T-cell (primary cell): Measurements from ENCODE around the gene NEMP1. TPM values are rescaled to one million over a fixed set of nuclear protein-coding genes. Genes with fewer than 3 reads are reported as not detected.

Experiments used
- ATAC-seq, 4 experiments: fragments of 200-7000 bp in 3 of 4; fragments of 150-1000 bp in 1 of 4; cut with Tn5 transposase; replicated peaks in 1 of 4; 1 replicate in 3 of 4; 2 replicates in 1 of 4; pipeline ENCODE4 v1.10.0; 2021; ENCODE audit warnings: moderate library complexity in 3 of 4, mild to moderate bottlenecking in 2 of 4, moderate number of reproducible peaks in 1 of 4
- CTCF ChIA-PET, 2 donors: fragments of 300-600 bp; sonication (Branson Sonifier 250); formaldehyde crosslinking; loops; one replicate each; lab custom pipeline; 2022; ENCODE audit warnings: antibody characterized with exemption in 2 of 2; lab: Charles Lee
- POLR2A ChIA-PET, 2 donors: fragments of 300-600 bp; sonication (Branson Sonifier 250); formaldehyde crosslinking; loops; one replicate each; lab custom pipeline; 2022; ENCODE audit warnings: antibody characterized with exemption in 2 of 2; lab: Charles Lee
- DNase-seq, 35 experiments: peaks; one replicate each; pipeline versions ENCODE4 v3.0.0 to v3.0.0-alpha.2; 2013 to 2023
- H3K27ac ChIP-seq: one replicate; pipeline ENCODE4 v1.5.1; 2013; ENCODE audit warnings: low read length
- H3K27me3 ChIP-seq, 2 experiments: replicated peaks in 1 of 2; 1 replicate in 1 of 2; 2 replicates in 1 of 2; pipeline versions ENCODE4 v1.6.1 to v1.7.0; 2013; ENCODE audit warnings: low read length in 1 of 2, mixed read lengths in 1 of 2; ENCODE audit not compliant: control insufficient read depth in 2 of 2, insufficient read depth in 2 of 2; ENCODE audit errors: extremely low read depth in 1 of 2
- H3K36me3 ChIP-seq, 2 donors: 1 replicate in 1 of 2; 2 replicates in 1 of 2; pipeline versions ENCODE4 v1.6.1 to v1.7.0; 2013; ENCODE audit warnings: low read length in 1 of 2; ENCODE audit not compliant: control insufficient read depth in 2 of 2, insufficient read depth in 1 of 2; ENCODE audit errors: extremely low read depth in 1 of 2
- H3K4me1 ChIP-seq, 2 experiments: 1 replicate in 1 of 2; 2 replicates in 1 of 2; pipeline versions ENCODE4 v1.6.1 to v1.7.0; 2013; ENCODE audit warnings: low read length in 2 of 2, mixed read lengths in 1 of 2; ENCODE audit not compliant: insufficient read depth in 2 of 2, control insufficient read depth in 1 of 2; ENCODE audit errors: extremely low read depth in 1 of 2
- H3K4me3 ChIP-seq, 2 donors: 1 replicate in 1 of 2; 2 replicates in 1 of 2; pipeline versions ENCODE4 v1.5.1 to v1.7.0; 2013; ENCODE audit warnings: mild to moderate bottlenecking in 2 of 2, low read length in 1 of 2, moderate library complexity in 1 of 2; ENCODE audit not compliant: control insufficient read depth in 1 of 2; ENCODE audit errors: extremely low read depth in 1 of 2
- H3K9me3 ChIP-seq: 2 replicates; pipeline ENCODE4 v1.7.0; 2013
- H3K27ac Mint-ChIP-seq, 2 donors: one replicate each; pipeline ENCODE4 v1.8.0; 2020 to 2021; ENCODE audit warnings: mild to moderate bottlenecking in 2 of 2, mixed read lengths in 2 of 2
- H3K27me3 Mint-ChIP-seq, 2 donors: one replicate each; pipeline ENCODE4 v1.8.0; 2021 to 2022; ENCODE audit warnings: mixed read lengths in 2 of 2
- H3K36me3 Mint-ChIP-seq: one replicate; pipeline ENCODE4 v1.8.0; 2021; ENCODE audit warnings: mixed read lengths
- H3K4me1 Mint-ChIP-seq, 3 donors: one replicate each; pipeline ENCODE4 v1.8.0; 2020 to 2022; ENCODE audit warnings: mixed read lengths in 3 of 3, mild to moderate bottlenecking in 1 of 3
- H3K4me3 Mint-ChIP-seq, 3 donors: one replicate each; pipeline ENCODE4 v1.8.0; 2020 to 2022; ENCODE audit warnings: mild to moderate bottlenecking in 3 of 3, mixed read lengths in 3 of 3, moderate library complexity in 3 of 3
- H3K9me3 Mint-ChIP-seq, 3 donors: one replicate each; pipeline ENCODE4 v1.8.0; 2020 to 2022; ENCODE audit warnings: mixed read lengths in 3 of 3
- WGBS: methylation state at CpG from one replicate; pipeline ENCODE4 v1.1.5; 2013; ENCODE audit warnings: missing lambda C conversion rate; ENCODE audit not compliant: insufficient coverage; 5-methylcytosine and 5-hydroxymethylcytosine counted together
- total RNA-seq, 35 experiments: library from RNA in 6 of 35; stranded (reverse) in 6 of 35; fragments of 120-200 nt in 1 of 35; gene quantifications; one replicate each; pipeline versions ENCODE4 v1.2.1 to v1.2.4 and lab custom pipeline; 2013 to 2026

Gene NEMP1
- total RNA-seq, 5 donors from 2014 or later (not counting 1 experiment from before 2014, with no cell fraction given): 10.7 to 26.1 (median 19.9) TPM

DNA sequence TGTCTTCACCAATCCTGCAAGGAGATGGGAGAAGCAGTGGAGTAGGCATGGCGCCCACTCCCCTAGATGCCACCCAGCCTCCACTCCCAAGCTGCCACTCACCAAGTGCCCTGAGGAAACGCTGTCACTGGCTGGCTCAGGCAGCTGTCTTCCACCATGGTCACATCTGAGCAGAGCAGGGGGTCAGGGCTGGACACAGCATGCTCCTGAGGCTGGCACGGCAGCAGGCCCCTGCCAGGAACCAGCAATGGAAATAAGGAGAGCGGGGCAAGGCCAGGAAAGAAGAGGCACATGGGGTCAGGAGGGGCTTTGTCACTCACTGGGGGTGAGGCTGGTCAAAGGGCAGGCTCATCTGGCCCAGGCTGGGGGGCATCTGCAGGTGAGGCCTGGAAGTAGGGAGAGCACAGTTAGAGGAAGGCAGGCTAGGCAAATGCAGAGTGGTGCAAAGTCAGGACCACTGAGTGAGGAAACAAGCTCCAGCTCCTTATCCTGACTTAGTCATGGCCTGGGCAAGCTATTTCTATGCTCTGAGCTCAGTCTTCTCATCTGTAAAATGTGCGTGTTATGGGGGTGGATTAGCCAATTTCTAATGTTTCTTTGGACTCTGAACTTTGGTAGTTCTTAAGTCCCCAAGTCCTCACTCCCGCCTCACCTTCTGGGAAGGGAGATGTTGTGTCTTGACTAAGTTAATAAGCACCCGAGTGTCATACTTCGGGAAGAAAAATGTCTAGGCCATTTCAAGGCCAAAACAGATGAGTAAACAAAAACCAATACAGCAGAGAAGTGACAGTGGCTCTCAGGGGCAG is 18.4 kb upstream of the NEMP1 start:
- ATAC-seq (no peak), DNase-seq (no peak)
- no peaks in the 10 kb centered on the region for H3K27me3 ChIP-seq
- POLR2A ChIA-PET: interaction anchor here (0.6 to 1.1 kb wide), 3 partner anchors 15 to 57 kb away, joined by 3 to 6 read pairs (median 4); no protein-coding TSS in a partner anchor
- peaks cover 9 to 32% of the 10 kb centered on the region in 2 experiments for H3K4me1 ChIP-seq
- WGBS: 91% methylated on average over 5 of the region's 8 CpGs
- CTCF ChIA-PET: interaction anchor here in 1 of 2 donors (0.9 kb wide), 1 partner anchor 14 kb away, joined by 3 read pairs; the partner anchor contains the start of gene STAT6
- no peak overlapping the region for H3K4me3 ChIP-seq
- no peak overlapping the region for H3K4me3 Mint-ChIP-seq
- H3K27ac Mint-ChIP-seq: peak overlapping the region; percentile 44 to 97
- no peaks in the 10 kb centered on the region for H3K9me3 ChIP-seq
- no peaks in the 10 kb centered on the region for H3K27me3 Mint-ChIP-seq
- peaks cover 38% of the 10 kb centered on the region for H3K36me3 Mint-ChIP-seq
- peaks cover 40 to 72% (median 55%) of the 10 kb centered on the region in 3 donors for H3K4me1 Mint-ChIP-seq
- no peak overlapping the region for H3K27ac ChIP-seq
- peaks cover 19 to 75% of the 10 kb centered on the region in 2 donors for H3K36me3 ChIP-seq
- no peaks in the 10 kb centered on the region for H3K9me3 Mint-ChIP-seq

DNA sequence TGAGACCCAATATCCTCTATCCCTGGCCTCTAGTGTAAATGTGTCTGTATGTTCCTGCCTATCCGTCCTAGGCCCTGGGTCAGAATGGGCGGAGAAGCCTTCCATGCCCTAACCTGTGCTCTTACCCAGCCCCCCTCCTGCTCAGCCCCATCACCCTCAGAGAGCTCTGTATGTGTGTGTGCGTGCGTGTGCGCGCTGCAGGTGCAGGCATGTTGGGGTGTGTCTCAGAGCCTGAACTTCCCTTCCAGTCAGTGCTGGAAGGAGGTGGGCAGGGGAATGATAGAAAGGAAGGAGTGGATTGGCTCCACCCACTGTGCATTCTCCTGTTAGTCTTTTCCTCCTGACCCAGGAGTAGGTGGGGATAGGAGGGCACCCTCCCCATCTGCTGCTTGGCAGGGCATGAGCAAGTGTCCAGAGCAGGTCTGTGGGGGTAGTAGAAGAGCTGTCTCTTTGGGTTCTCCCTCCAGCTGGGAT is 17.5 kb upstream of the NEMP1 start:
- Histone ChIP-seq H3K9me3 (no peaks in the 10 kb centered on the region), H3K4me3 (no peak overlapping the region), H3K4me1 (peaks cover 9 to 39% of the 10 kb centered on the region in 2 experiments), H3K27ac (no peak overlapping the region), H3K36me3 (peaks cover 19 to 78% of the 10 kb centered on the region in 2 donors), H3K27me3 (no peaks in the 10 kb centered on the region)
- Mint-ChIP-seq H3K27ac (peak overlapping the region; percentile 40 to 97), H3K27me3 (no peaks in the 10 kb centered on the region), H3K36me3 (peaks cover 38% of the 10 kb centered on the region), H3K4me1 (peaks cover 45 to 79% (median 55%) of the 10 kb centered on the region in 3 donors), H3K9me3 (no peaks in the 10 kb centered on the region), H3K4me3 (no peak overlapping the region)
- no peak for DNase-seq
- no CpG with 5 or more reads among the region's 6 CpGs for WGBS
- ChIA-PET CTCF (interaction anchor here (1.1 to 1.4 kb wide), 2 partner anchors 25 to 27 kb away, joined by 3 to 4 read pairs; no protein-coding TSS in a partner anchor), POLR2A (no interaction called here)
- no peak for ATAC-seq

DNA sequence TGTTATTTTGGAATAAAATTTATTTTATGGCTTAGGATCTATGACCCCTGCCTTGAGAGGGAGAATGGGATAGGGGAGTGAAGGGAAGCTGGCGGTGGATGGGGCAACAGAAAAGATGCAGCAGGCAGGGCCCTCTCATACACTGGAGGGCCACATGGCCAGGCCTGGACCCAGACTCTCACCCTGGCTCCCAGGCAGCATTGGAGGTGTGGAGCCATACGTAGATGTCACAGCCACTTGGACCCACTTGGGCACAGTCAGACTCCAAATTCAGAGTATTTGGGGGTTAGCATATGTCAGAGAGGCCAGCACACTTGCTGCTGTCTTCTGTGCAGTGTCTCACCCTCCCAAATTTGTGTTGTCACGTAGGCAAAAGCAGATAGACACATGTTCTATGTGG is 16.8 kb upstream of the NEMP1 start:
- no peaks in the 10 kb centered on the region for H3K27me3 Mint-ChIP-seq
- no peak overlapping the region for H3K27ac ChIP-seq
- no peaks in the 10 kb centered on the region for H3K27me3 ChIP-seq
- H3K36me3 ChIP-seq: peaks cover 19 to 78% of the 10 kb centered on the region in 2 donors
- H3K9me3 Mint-ChIP-seq: no peaks in the 10 kb centered on the region
- H3K27ac Mint-ChIP-seq: peak overlapping the region; percentile 77 to 97
- POLR2A ChIA-PET: no interaction called here
- CTCF ChIA-PET: interaction anchor here (0.7 to 1.4 kb wide), 3 partner anchors 24 to 905 kb away, joined by 3 to 5 read pairs (median 4); no protein-coding TSS in a partner anchor
- H3K4me3 Mint-ChIP-seq: no peak overlapping the region
- whole genome bisulfite sequencing: 87% methylated on average over 3 of the region's 3 CpGs
- peak in 1 of 35 experiments; percentile 0 for DNase-seq
- H3K36me3 Mint-ChIP-seq: peaks cover 38% of the 10 kb centered on the region
- H3K4me1 ChIP-seq: peaks cover 13 to 46% of the 10 kb centered on the region in 2 experiments
- H3K4me3 ChIP-seq: no peak overlapping the region
- H3K4me1 Mint-ChIP-seq: peaks cover 50 to 79% (median 57%) of the 10 kb centered on the region in 3 donors
- no peak for ATAC-seq
- no peaks in the 10 kb centered on the region for H3K9me3 ChIP-seq

DNA sequence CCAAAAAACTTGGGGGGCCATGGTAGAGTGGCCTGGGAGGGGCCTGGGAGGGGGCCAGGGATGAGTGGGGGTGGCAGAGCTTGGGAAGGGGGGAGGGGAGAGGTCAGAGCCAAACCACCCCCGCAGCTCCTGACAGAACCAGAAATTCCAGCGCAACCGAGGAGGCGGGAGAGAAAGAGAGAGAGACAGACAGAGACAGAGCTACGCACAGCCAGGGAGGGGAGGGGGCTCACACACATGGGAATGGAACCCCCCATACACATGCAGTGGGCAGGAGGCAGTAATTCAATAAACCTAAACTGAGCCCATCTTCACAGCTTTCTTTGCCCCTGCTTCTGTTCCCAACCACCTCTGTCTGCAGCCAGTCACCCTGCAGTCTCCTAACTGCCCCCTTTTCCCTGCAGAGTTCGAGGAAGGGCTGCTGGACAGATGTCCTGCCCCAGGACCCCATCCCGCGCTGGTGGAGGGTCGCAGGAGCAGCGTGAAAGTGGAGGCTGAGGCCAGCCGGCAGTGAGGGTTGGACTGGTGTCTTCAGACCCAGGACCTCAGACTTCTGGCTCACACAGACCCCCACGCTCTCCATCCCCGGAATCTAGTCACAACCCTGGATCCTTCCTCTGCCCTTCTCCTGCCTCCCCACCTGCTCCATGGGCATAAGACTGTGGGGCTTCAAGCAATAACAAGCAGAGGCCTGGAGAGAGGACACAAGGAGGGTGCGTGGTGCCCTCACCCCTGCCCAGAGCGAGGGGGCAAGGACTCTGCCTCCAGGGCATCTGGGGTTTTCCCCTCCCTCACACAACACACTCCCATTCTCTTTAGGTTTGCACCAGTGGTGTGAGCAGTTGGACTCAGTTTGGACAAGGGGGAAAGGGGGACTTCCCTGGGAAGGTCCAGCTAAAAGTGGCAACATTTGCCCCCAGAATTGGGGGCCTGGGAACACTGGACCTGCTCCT is 15.9 kb upstream of the NEMP1 start:
- Histone ChIP-seq H3K4me1 (peaks cover 16 to 56% of the 10 kb centered on the region in 2 experiments), H3K27me3 (no peaks in the 10 kb centered on the region), H3K27ac (peak overlapping the region; percentile 74), H3K9me3 (no peaks in the 10 kb centered on the region), H3K36me3 (peaks cover 19 to 69% of the 10 kb centered on the region in 2 donors), H3K4me3 (no peak overlapping the region)
- ChIA-PET POLR2A (interaction anchor here in 1 of 2 donors (1.3 kb wide), 1 partner anchor 17 kb away, joined by 7 read pairs; the partner anchor contains the start of gene STAT6), CTCF (interaction anchor here (0.9 to 1.9 kb wide), 7 partner anchors 10 to 25 kb away, joined by 3 to 7 read pairs (median 3); partner anchors contain the start of genes STAT6 (in 2 of the 2) and NEMP1 (in 1 of the 2))
- H3K27me3 Mint-ChIP-seq: no peaks in the 10 kb centered on the region
- peaks cover 51 to 79% (median 57%) of the 10 kb centered on the region in 3 donors for H3K4me1 Mint-ChIP-seq
- DNase-seq (peak in 1 of 35 experiments; percentile 15), ATAC-seq (no peak)
- H3K27ac Mint-ChIP-seq: peak overlapping the region; percentile 77 to 97
- H3K36me3 Mint-ChIP-seq: peaks cover 29% of the 10 kb centered on the region
- H3K9me3 Mint-ChIP-seq: no peaks in the 10 kb centered on the region
- 80% methylated on average over 6 of the region's 15 CpGs for WGBS
- H3K4me3 Mint-ChIP-seq: peak overlapping the region in 1 of 3 donors; percentile 73

DNA sequence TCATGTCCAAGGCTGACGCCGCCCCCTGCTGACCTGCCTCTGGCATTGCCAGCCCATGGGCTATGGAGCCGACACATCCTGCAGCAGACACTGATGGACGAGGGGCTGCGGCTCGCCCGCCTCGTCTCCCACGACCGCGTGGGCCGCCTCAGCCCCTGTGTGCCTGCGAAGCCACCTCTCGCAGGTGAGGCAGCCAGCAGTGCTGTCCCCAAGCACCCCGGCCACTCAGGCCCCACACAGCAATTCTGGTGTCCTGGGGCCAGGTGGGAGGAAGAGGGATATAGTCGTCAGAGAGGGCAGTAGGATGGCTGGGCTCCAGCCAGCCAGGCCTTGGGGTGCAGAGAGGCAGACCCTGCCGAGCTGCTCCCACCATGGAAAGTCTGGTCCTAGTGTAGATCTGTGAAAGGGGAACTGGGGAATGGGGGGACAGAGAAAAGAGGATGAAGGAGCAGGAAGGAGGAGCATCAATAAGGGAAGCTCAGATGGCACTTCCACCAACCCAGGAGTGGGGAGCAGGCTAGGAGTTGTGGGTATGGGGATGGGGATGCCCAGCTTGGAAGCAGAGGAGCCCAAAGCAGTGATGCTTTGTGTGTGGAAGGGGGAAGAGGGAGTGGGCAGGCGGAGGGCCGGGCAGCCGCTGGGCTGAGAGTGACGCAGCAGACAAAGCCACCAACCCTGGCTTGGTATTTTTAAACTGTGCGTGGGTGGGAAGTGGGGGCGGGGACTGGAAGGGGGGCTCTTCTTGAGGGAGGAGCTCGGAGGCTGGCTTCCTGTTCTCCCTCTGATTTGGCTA is 15.0 kb upstream of the NEMP1 start:
- peak overlapping the region; percentile 92 to 97 for H3K27ac Mint-ChIP-seq

More for the DNA sequence above, 15.0 kb upstream of the NEMP1 start:
- POLR2A ChIA-PET: interaction anchor here in 1 of 2 donors (1.3 kb wide), 1 partner anchor 17 kb away, joined by 7 read pairs; the partner anchor contains the start of gene STAT6
- H3K36me3 Mint-ChIP-seq: peaks cover 20% of the 10 kb centered on the region
- Histone ChIP-seq H3K27me3 (no peaks in the 10 kb centered on the region), H3K4me1 (peaks cover 16 to 58% of the 10 kb centered on the region in 2 experiments), H3K36me3 (peaks cover 14 to 60% of the 10 kb centered on the region in 2 donors), H3K4me3 (peak overlapping the region in 1 of 2 donors; percentile 11), H3K9me3 (no peaks in the 10 kb centered on the region), H3K27ac (peak overlapping the region; percentile 74)
- H3K27me3 Mint-ChIP-seq: no peaks in the 10 kb centered on the region
- WGBS: 43% methylated on average over 22 of the region's 24 CpGs
- ATAC-seq: peak; percentile 38 to 70 (median 51)
- CTCF ChIA-PET: interaction anchor here (0.9 to 1.9 kb wide), 7 partner anchors 11 to 24 kb away, joined by 3 to 7 read pairs (median 4); partner anchors contain the start of genes STAT6 (in 2 of the 2) and NEMP1 (in 1 of the 2)
- H3K4me1 Mint-ChIP-seq: peaks cover 51 to 73% (median 54%) of the 10 kb centered on the region in 3 donors
- H3K4me3 Mint-ChIP-seq: peak overlapping the region in 2 of 3 donors; percentile 47 to 73
- H3K9me3 Mint-ChIP-seq: no peaks in the 10 kb centered on the region
- DNase-seq: peak in 34 of 35 experiments; percentile 25 to 71 (median 54)
